H1 (cell line): ENCODE results near the gene MOV10L1. TPM values are rescaled to one million over a fixed set of nuclear protein-coding genes. Genes with fewer than 3 reads are reported as not detected.

Experiments
- CTCF ChIA-PET: fragments of 300-600 bp; sonication (Branson Sonifier 250); formaldehyde crosslinking; loops from one replicate; lab custom pipeline; 2021; ENCODE audit not compliant: partially characterized antibody; lab: Charles Lee
- POLR2A ChIA-PET: fragments of 300-600 bp; sonication (Branson Sonifier 250); formaldehyde crosslinking; loops from one replicate; lab custom pipeline; 2021; ENCODE audit warnings: inconsistent platforms; ENCODE audit not compliant: partially characterized antibody; lab: Charles Lee
- DNase-seq, 2 experiments: peaks; one replicate each; pipeline versions ENCODE4 v3.0.0 to v3.0.0-alpha.2; 2010 to 2022; ENCODE audit warnings: low spot score in 2 of 2, low read depth in 1 of 2, mixed read lengths in 1 of 2
- FAIRE-seq: peaks from 2 replicates; lab custom pipeline; 2011; peaks lifted over from hg19 to GRCh38; lab: Jason Lieb, UNC
- H2AFZ ChIP-seq: 2 replicates; pipeline ENCODE4 v1.8.1; 2012; ENCODE audit warnings: low read length, inconsistent platforms
- H2AK5ac ChIP-seq: 2 replicates; pipeline ENCODE4 v1.6.1; 2013; ENCODE audit warnings: low read depth, low read length
- H2BK120ac ChIP-seq: replicated peaks from 2 replicates; pipeline ENCODE3; 2013; ENCODE audit warnings: low read depth, low read length, inconsistent platforms
- H2BK12ac ChIP-seq: 2 replicates; pipeline ENCODE4 v1.6.1; 2013; ENCODE audit warnings: low read depth, low read length
- H2BK15ac ChIP-seq: 2 replicates; pipeline ENCODE4 v1.6.1; 2013; ENCODE audit warnings: low read length
- H2BK20ac ChIP-seq: 2 replicates; pipeline ENCODE4 v1.6.1; 2013; ENCODE audit warnings: low read length
- H2BK5ac ChIP-seq: 2 replicates; pipeline ENCODE4 v1.6.1; 2013; ENCODE audit warnings: low read depth, low read length
- H3K14ac ChIP-seq: 2 replicates; pipeline ENCODE4 v1.6.1; 2013; ENCODE audit warnings: inconsistent platforms; ENCODE audit not compliant: insufficient read length
- H3K18ac ChIP-seq: 2 replicates; pipeline ENCODE4 v1.6.1; 2013; ENCODE audit warnings: low read length; ENCODE audit errors: extremely low read depth
- H3K23ac ChIP-seq: 2 replicates; pipeline ENCODE4 v1.6.1; 2013; ENCODE audit warnings: inconsistent platforms; ENCODE audit not compliant: insufficient read length
- H3K23me2 ChIP-seq: 2 replicates; pipeline ENCODE4 v1.6.1; 2013; ENCODE audit warnings: low read depth, low read length
- H3K27ac ChIP-seq: 2 replicates; pipeline ENCODE4 v1.6.1; 2011; ENCODE audit warnings: low read depth, low read length, inconsistent platforms
- H3K27me3 ChIP-seq, 4 experiments: replicated peaks in 1 of 4; 1 replicate in 1 of 4; 2 replicates in 3 of 4; pipeline versions ENCODE4 v1.6.1 to v1.8.1; 2011 to 2013; ENCODE audit warnings: low read length in 3 of 4, mild to moderate bottlenecking in 3 of 4, inconsistent platforms in 2 of 4, mixed read lengths in 2 of 4, moderate library complexity in 1 of 4; ENCODE audit not compliant: control insufficient read depth in 3 of 4, insufficient read depth in 3 of 4; ENCODE audit errors: extremely low read depth in 1 of 4
- H3K36me3 ChIP-seq, 4 experiments: 2 replicates each; pipeline versions ENCODE4 v1.6.1 to v1.8.1; 2011 to 2013; ENCODE audit warnings: mild to moderate bottlenecking in 4 of 4, low read length in 3 of 4, moderate library complexity in 2 of 4, control low read depth in 1 of 4, inconsistent platforms in 1 of 4; ENCODE audit not compliant: insufficient read depth in 4 of 4, control insufficient read depth in 2 of 4
- H3K4ac ChIP-seq: replicated peaks from 2 replicates; pipeline ENCODE3; 2013; ENCODE audit warnings: low read length, low read depth, mixed read lengths, inconsistent platforms; ENCODE audit not compliant: insufficient read length
- H3K4me1 ChIP-seq, 4 experiments: replicated peaks in 1 of 4; 1 replicate in 1 of 4; 2 replicates in 3 of 4; pipeline versions ENCODE4 v1.6.1 to v1.8.1; 2011 to 2013; ENCODE audit warnings: low read length in 3 of 4, inconsistent platforms in 2 of 4, mixed read lengths in 1 of 4; ENCODE audit not compliant: insufficient read depth in 4 of 4, control insufficient read depth in 3 of 4
- H3K4me2 ChIP-seq, 2 experiments: 2 replicates each; pipeline versions ENCODE4 v1.6.1 to v1.8.1; 2011 to 2013; ENCODE audit warnings: low read depth in 2 of 2, low read length in 2 of 2, control low read depth in 1 of 2, inconsistent platforms in 1 of 2, mild to moderate bottlenecking in 1 of 2; ENCODE audit not compliant: insufficient read depth in 1 of 2
- H3K4me3 ChIP-seq, 4 experiments: fragments of 200-600, 300-600 bp in 1 of 4; sonication (generic), shearing (Covaris generic), sonication (Bioruptor Twin) in 1 of 4; 2 replicates each; pipeline versions ENCODE4 v1.5.1 to v1.8.1; 2011 to 2016; ENCODE audit warnings: low read length in 4 of 4, low read depth in 3 of 4, control low read depth in 2 of 4, inconsistent platforms in 2 of 4, mild to moderate bottlenecking in 2 of 4, mixed read lengths in 1 of 4, moderate library complexity in 1 of 4; ENCODE audit not compliant: insufficient read depth in 2 of 4; ENCODE audit errors: extremely low read depth in 1 of 4
- H3K56ac ChIP-seq: replicated peaks from 2 replicates; pipeline ENCODE3; 2013; ENCODE audit warnings: low read depth, mild to moderate bottlenecking, mixed read lengths, low read length, inconsistent platforms; ENCODE audit not compliant: insufficient read length
- H3K79me1 ChIP-seq: 2 replicates; pipeline ENCODE4 v1.6.1; 2013; ENCODE audit warnings: low read depth, low read length, control low read depth
- H3K79me2 ChIP-seq, 2 experiments: 2 replicates each; pipeline versions ENCODE4 v1.6.1 to v1.8.1; 2012 to 2013; ENCODE audit warnings: low read length in 2 of 2, mild to moderate bottlenecking in 2 of 2, inconsistent platforms in 1 of 2; ENCODE audit not compliant: insufficient read depth in 2 of 2, control insufficient read depth in 1 of 2
- H3K9ac ChIP-seq, 4 experiments: replicated peaks in 1 of 4; 1 replicate in 1 of 4; 2 replicates in 3 of 4; pipeline versions ENCODE4 v1.6.1 to v1.8.1; 2011 to 2013; ENCODE audit warnings: low read depth in 3 of 4, low read length in 3 of 4, control low read depth in 2 of 4, mild to moderate bottlenecking in 2 of 4, moderate library complexity in 2 of 4, inconsistent platforms in 1 of 4; ENCODE audit errors: extremely low read depth in 1 of 4
- H3K9me3 ChIP-seq, 2 experiments: 2 replicates each; pipeline versions ENCODE4 v1.6.1 to v1.8.1; 2012 to 2013; ENCODE audit warnings: mild to moderate bottlenecking in 2 of 2, moderate library complexity in 2 of 2, control low read depth in 1 of 2, inconsistent platforms in 1 of 2, low read depth in 1 of 2, low read length in 1 of 2, mixed read lengths in 1 of 2; ENCODE audit not compliant: insufficient read depth in 2 of 2
- H4K20me1 ChIP-seq, 2 experiments: replicated peaks in 1 of 2; 2 replicates each; pipeline versions ENCODE3 to v1.8.1; 2011 to 2013; ENCODE audit warnings: inconsistent platforms in 2 of 2, low read length in 2 of 2, mild to moderate bottlenecking in 1 of 2; ENCODE audit not compliant: insufficient read depth in 2 of 2, control insufficient read depth in 1 of 2
- H4K5ac ChIP-seq: 2 replicates; pipeline ENCODE4 v1.6.1; 2013; ENCODE audit warnings: low read length, low read depth, mixed read lengths, inconsistent platforms; ENCODE audit not compliant: insufficient read length
- H4K8ac ChIP-seq: 2 replicates; pipeline ENCODE4 v1.8.0; 2013; ENCODE audit warnings: mild to moderate bottlenecking, moderate library complexity, low read length, inconsistent platforms; ENCODE audit not compliant: insufficient read depth; ENCODE audit errors: extremely low read depth
- H4K91ac ChIP-seq: replicated peaks from 2 replicates; pipeline ENCODE3; 2013; ENCODE audit warnings: low read length, mixed read lengths, inconsistent platforms; ENCODE audit not compliant: insufficient read length
- BCL11A ChIP-seq, 2 experiments: IDR thresholded peaks; one replicate each; pipeline ENCODE4 v1.6.1; 2011; ENCODE audit warnings: low read depth in 2 of 2, low read length in 2 of 2, mild to moderate bottlenecking in 2 of 2
- BRCA1 ChIP-seq: IDR thresholded peaks from 2 replicates; pipeline ENCODE4 v1.6.1; 2012; ENCODE audit warnings: low read depth, low read length, improper control_type of control experiment
- EP300 ChIP-seq, 2 experiments: IDR thresholded peaks; 1 replicate in 1 of 2; 2 replicates in 1 of 2; pipeline ENCODE4 v1.6.1; 2011 to 2012; ENCODE audit warnings: low read depth in 2 of 2, low read length in 2 of 2, mild to moderate bottlenecking in 2 of 2, borderline replicate concordance in 1 of 2, inconsistent platforms in 1 of 2, moderate library complexity in 1 of 2
- JUN ChIP-seq: IDR thresholded peaks from 2 replicates; pipeline ENCODE4 v1.6.1; 2011; ENCODE audit warnings: low read depth, mild to moderate bottlenecking, improper control_type of control experiment, low read length
- POLR2AphosphoS5 ChIP-seq: IDR thresholded peaks from 2 replicates; pipeline ENCODE4 v1.6.1; 2011; ENCODE audit warnings: low read depth, low read length
- RNF2 ChIP-seq: fragments of 200-900, 300-1000 bp; sonication (generic); IDR thresholded peaks from 2 replicates; pipeline ENCODE4 v1.7.1; 2016; ENCODE audit warnings: borderline replicate concordance, low read depth, mild to moderate bottlenecking, antibody characterized with exemption, low read length; ENCODE audit not compliant: poor library complexity, severe bottlenecking; ENCODE audit errors: missing control alignments
- SP4 ChIP-seq: IDR thresholded peaks from 2 replicates; pipeline ENCODE4 v1.6.1; 2012; ENCODE audit warnings: low read length, inconsistent platforms
- WGBS, 2 experiments: shearing (Covaris generic) in 1 of 2; methylation state at CpG; one replicate each; pipeline versions ENCODE4 v1.1.6 to v1.1.7; 2013 to 2015; ENCODE audit warnings: low lambda C conversion rate in 2 of 2, mixed read lengths in 2 of 2, inconsistent platforms in 1 of 2, low coverage in 1 of 2, missing lambda C conversion rate in 1 of 2; ENCODE audit not compliant: insufficient replicate concordance in 2 of 2, insufficient coverage in 1 of 2, insufficient read length in 1 of 2; ENCODE audit errors: extremely low coverage in 1 of 2, missing lambda C conversion rate in 1 of 2; 5-methylcytosine and 5-hydroxymethylcytosine counted together
- polyA plus RNA-seq, 7 experiments: library from polyadenylated mRNA; depleted of rRNA in 3 of 7; stranded (reverse) in 5 of 7; unstranded in 2 of 7; fragments of >200 nt in 5 of 7; fragments of 200-250 nt in 2 of 7; gene quantifications; 1 replicate in 5 of 7; 2 replicates in 1 of 7; 4 replicates in 1 of 7; pipeline versions ENCODE4 v1.2.1 to v1.2.3, GENCODE V29; 2011 to 2013; ENCODE audit warnings: missing spikeins in 2 of 7, mixed read lengths in 2 of 7
- total RNA-seq: library from RNA; stranded (reverse); fragmentation: NEBNext Ultra II Directional; extraction: Animal tissue kit (Norgen Biotek cat#: 25700); gene quantifications from 2 replicates; pipeline ENCODE4 v1.2.1, GENCODE V29; 2021

Gene MOV10L1
- total and polyA plus RNA-seq, 2 of the 8 experiments (the other 6 are each of a cell fraction or from before 2014, with no cell fraction given) = 0.32 TPM; not detected in 1

- DNase-seq (no peak), FAIRE-seq (no peak)
- H3K79me2 ChIP-seq = no peaks in the 10 kb centered on the region
- TF ChIP-seq BRCA1 (no peak), EP300 (IDR thresholded peaks at IDR 0.05; ENCODE audit: borderline replicate concordance in 1 of 2, low read depth in 2 of 2, low read length in 2 of 2) (no peak), SP4 (no peak), BCL11A (IDR thresholded peaks at IDR 0.05; ENCODE audit: low read depth in 2 of 2, low read length in 2 of 2) (no peak), JUN (no peak), POLR2AphosphoS5 (no peak), RNF2 (no peak)
- H3K18ac ChIP-seq = no peak overlapping the region
- no peak overlapping the region for H2BK12ac ChIP-seq
- CTCF ChIA-PET = interaction anchor here (1.2 to 1.5 kb wide), 3 partner anchors 10 to 50 kb away, joined by 3 to 4 read pairs (median 3); no protein-coding TSS in a partner anchor
- H3K4me2 ChIP-seq = no peak overlapping the region
- H3K9me3 ChIP-seq = peaks cover 0 to 7% of the 10 kb centered on the region in 2 experiments; a peak in 1 of 4 replicates
- H3K23ac ChIP-seq = no peak overlapping the region
- H2BK5ac ChIP-seq = no peak overlapping the region
- H3K27me3 ChIP-seq = no peaks in the 10 kb centered on the region; a peak in 1 of 7 replicates
- no peak overlapping the region for H2BK120ac ChIP-seq
- no peak overlapping the region for H2AFZ ChIP-seq
- no peaks in the 10 kb centered on the region for H3K4me1 ChIP-seq
- no peak overlapping the region for H4K5ac ChIP-seq
- no peak overlapping the region for H2AK5ac ChIP-seq
- H3K14ac ChIP-seq = no peak overlapping the region
- no peak overlapping the region for H2BK15ac ChIP-seq
- no peaks in the 10 kb centered on the region for H3K36me3 ChIP-seq
- H3K4ac ChIP-seq = no peak overlapping the region
- no peak overlapping the region for H3K4me3 ChIP-seq
- no peak overlapping the region for H3K27ac ChIP-seq
- POLR2A ChIA-PET = interaction anchor here (1.4 kb wide), 1 partner anchor 11 kb away, joined by 3 read pairs; no protein-coding TSS in a partner anchor
- H4K20me1 ChIP-seq = peaks cover 0 to 2% of the 10 kb centered on the region in 2 experiments
- no peak overlapping the region for H4K8ac ChIP-seq
- H3K9ac ChIP-seq = no peak overlapping the region
- H3K79me1 ChIP-seq = no peaks in the 10 kb centered on the region
- H3K23me2 ChIP-seq = no peaks in the 10 kb centered on the region
- H2BK20ac ChIP-seq = no peak overlapping the region
- WGBS, 2 experiments = 94% methylated on average over 5 of the region's 5 CpGs; no CpG with 5 or more reads in 1 of the 2 experiments
- no peak overlapping the region for H4K91ac ChIP-seq
- H3K56ac ChIP-seq = no peak overlapping the region
Observed at GRCh38 chr22:50092342-50092741, 2.5 kb downstream of the MOV10L1 start.
